H9 (cell line): ENCODE data around the gene CACNA2D3. TPM values are rescaled to one million over a fixed set of nuclear protein-coding genes. Genes with fewer than 3 reads are reported as not detected.

Experiments used
- DNase-seq: peaks from one replicate; pipeline ENCODE4 v3.0.0-alpha.2; 2017
- H2AFZ ChIP-seq: one replicate; pipeline ENCODE4 v1.6.1; 2013; ENCODE audit warnings: mild to moderate bottlenecking, low read length, control low read depth, moderate library complexity
- H2AK5ac ChIP-seq: 2 replicates; pipeline ENCODE4 v1.6.1; 2013; ENCODE audit warnings: low read length, control low read depth, mixed read lengths; ENCODE audit not compliant: insufficient read length
- H2BK120ac ChIP-seq: one replicate; pipeline ENCODE4 v1.6.1; 2013; ENCODE audit warnings: low read depth, mild to moderate bottlenecking, low read length, control low read depth, inconsistent platforms; ENCODE audit not compliant: poor library complexity, severe bottlenecking
- H2BK12ac ChIP-seq: 2 replicates; pipeline ENCODE4 v1.6.1; 2013; ENCODE audit warnings: low read length, control low read depth, mixed read lengths, low read depth; ENCODE audit not compliant: insufficient read length
- H2BK15ac ChIP-seq: 2 replicates; pipeline ENCODE4 v1.6.1; 2013; ENCODE audit warnings: low read depth, low read length, control low read depth
- H2BK20ac ChIP-seq: one replicate; pipeline ENCODE4 v1.6.1; 2013; ENCODE audit warnings: low read depth, mild to moderate bottlenecking, low read length, control low read depth, inconsistent platforms; ENCODE audit not compliant: poor library complexity, severe bottlenecking
- H2BK5ac ChIP-seq: 2 replicates; pipeline ENCODE4 v1.6.1; 2013; ENCODE audit warnings: low read length, control low read depth, mixed read lengths; ENCODE audit not compliant: insufficient read length
- H3K14ac ChIP-seq: 2 replicates; pipeline ENCODE4 v1.6.1; 2013; ENCODE audit warnings: low read length, control low read depth; ENCODE audit not compliant: insufficient read depth
- H3K18ac ChIP-seq: 2 replicates; pipeline ENCODE4 v1.6.1; 2013; ENCODE audit warnings: low read depth, mild to moderate bottlenecking, mixed read lengths, low read length, control low read depth; ENCODE audit not compliant: insufficient read length
- H3K23ac ChIP-seq: 2 replicates; pipeline ENCODE4 v1.6.1; 2013; ENCODE audit warnings: low read length, control low read depth, mixed read lengths, low read depth; ENCODE audit not compliant: insufficient read length
- H3K23me2 ChIP-seq: 2 replicates; pipeline ENCODE4 v1.6.1; 2013; ENCODE audit warnings: low read depth, mild to moderate bottlenecking, mixed read lengths, low read length, control low read depth; ENCODE audit not compliant: insufficient read length, poor library complexity, severe bottlenecking
- H3K27ac ChIP-seq: 2 replicates; pipeline ENCODE4 v1.5.1; 2013; ENCODE audit warnings: low read length, control low read depth, mixed read lengths, low read depth; ENCODE audit not compliant: insufficient read length
- H3K27me3 ChIP-seq: 2 replicates; pipeline ENCODE4 v1.6.1; 2013; ENCODE audit warnings: low read length, control low read depth, inconsistent platforms; ENCODE audit not compliant: insufficient read depth
- H3K4ac ChIP-seq: 2 replicates; pipeline ENCODE4 v1.6.1; 2013; ENCODE audit warnings: low read depth, mild to moderate bottlenecking, control low read depth, inconsistent platforms, low read length, moderate library complexity
- H3K4me1 ChIP-seq: 2 replicates; pipeline ENCODE4 v1.6.1; 2013; ENCODE audit warnings: low read length, control low read depth, inconsistent platforms; ENCODE audit not compliant: insufficient read depth
- H3K4me2 ChIP-seq: 2 replicates; pipeline ENCODE4 v1.6.1; 2013; ENCODE audit warnings: low read length, control low read depth, mixed read lengths; ENCODE audit not compliant: insufficient read length, insufficient read depth
- H3K56ac ChIP-seq: 2 replicates; pipeline ENCODE4 v1.6.1; 2013; ENCODE audit warnings: low read depth, mild to moderate bottlenecking, mixed read lengths, low read length, control low read depth; ENCODE audit not compliant: insufficient read length
- H3K79me1 ChIP-seq: 2 replicates; pipeline ENCODE4 v1.6.1; 2013; ENCODE audit warnings: low read depth, mild to moderate bottlenecking, moderate library complexity, low read length, control low read depth, inconsistent platforms; ENCODE audit not compliant: insufficient read depth, poor library complexity, severe bottlenecking
- H3K79me2 ChIP-seq: 2 replicates; pipeline ENCODE4 v1.6.1; 2013; ENCODE audit warnings: low read length, control low read depth, inconsistent platforms; ENCODE audit not compliant: insufficient read depth
- H3K9ac ChIP-seq: 2 replicates; pipeline ENCODE4 v1.6.1; 2013; ENCODE audit warnings: low read length, control low read depth, mixed read lengths; ENCODE audit not compliant: insufficient read length; ENCODE audit errors: extremely low read depth
- H3K9me3 ChIP-seq: one replicate; pipeline ENCODE4 v1.6.1; 2013; ENCODE audit warnings: low read depth, low read length, inconsistent platforms; ENCODE audit not compliant: control insufficient read depth
- H3T11ph ChIP-seq: one replicate; pipeline ENCODE4 v1.6.1; 2013; ENCODE audit warnings: mild to moderate bottlenecking, low read length, control low read depth, inconsistent platforms
- H4K20me1 ChIP-seq: one replicate; pipeline ENCODE4 v1.6.1; 2013; ENCODE audit not compliant: control insufficient read depth, insufficient read length, insufficient read depth
- H4K5ac ChIP-seq: 2 replicates; pipeline ENCODE4 v1.6.1; 2013; ENCODE audit warnings: low read depth, mild to moderate bottlenecking, mixed read lengths, low read length, control low read depth; ENCODE audit not compliant: insufficient read length
- H4K8ac ChIP-seq: replicated peaks from 2 replicates; pipeline ENCODE4 v1.6.1; 2013; ENCODE audit warnings: low read length, control low read depth, mixed read lengths, low read depth; ENCODE audit not compliant: insufficient read length
- H4K91ac ChIP-seq: 2 replicates; pipeline ENCODE4 v1.6.1; 2013; ENCODE audit warnings: low read depth, mild to moderate bottlenecking, moderate library complexity, mixed read lengths, low read length, control low read depth; ENCODE audit not compliant: insufficient read length
- H3K27ac Mint-ChIP-seq, 3 experiments: 2 replicates in 2 of 3; 3 replicates in 1 of 3; pipeline ENCODE4 v1.8.0; 2020 to 2021; ENCODE audit warnings: mixed read lengths in 3 of 3, mild to moderate bottlenecking in 1 of 3, moderate library complexity in 1 of 3
- H3K27me3 Mint-ChIP-seq: 2 replicates; pipeline ENCODE4 v1.8.0; 2021; ENCODE audit warnings: low read depth, mild to moderate bottlenecking, moderate library complexity, mixed read lengths
- H3K36me3 Mint-ChIP-seq, 3 experiments: 2 replicates in 2 of 3; 3 replicates in 1 of 3; pipeline ENCODE4 v1.8.0; 2020 to 2021; ENCODE audit warnings: low read depth in 3 of 3, mixed read lengths in 3 of 3; ENCODE audit not compliant: insufficient read depth in 1 of 3
- H3K4me1 Mint-ChIP-seq, 2 experiments: 2 replicates each; pipeline ENCODE4 v1.8.0; 2020; ENCODE audit warnings: mixed read lengths in 2 of 2
- H3K4me3 Mint-ChIP-seq, 2 experiments: 2 replicates in 1 of 2; 3 replicates in 1 of 2; pipeline ENCODE4 v1.8.0; 2020 to 2021; ENCODE audit warnings: mild to moderate bottlenecking in 2 of 2, mixed read lengths in 2 of 2, moderate library complexity in 1 of 2
- H3K9me3 Mint-ChIP-seq, 2 experiments: 2 replicates in 1 of 2; 3 replicates in 1 of 2; pipeline ENCODE4 v1.8.0; 2020; ENCODE audit warnings: mild to moderate bottlenecking in 2 of 2, mixed read lengths in 2 of 2, moderate library complexity in 1 of 2
- CTCF ChIP-seq: fragments of 200-600 bp; sonication (generic); conservative IDR thresholded peaks from 3 replicates; pipeline ENCODE4 v1.8.0; 2021; ENCODE audit warnings: antibody characterized with exemption, mild to moderate bottlenecking
- WGBS: extraction: QIAGEN DNeasy Blood & Tissue Kit; methylation state at CpG from one replicate; pipeline ENCODE4 v1.1.7; 2013; ENCODE audit warnings: missing lambda C conversion rate, low lambda C conversion rate, mixed read lengths; ENCODE audit not compliant: insufficient read length; ENCODE audit errors: extremely low coverage; 5-methylcytosine and 5-hydroxymethylcytosine counted together
- total RNA-seq: library from RNA; stranded (reverse); gene quantifications from 2 replicates; pipeline ENCODE4 v1.2.1, GENCODE V29; 2021

The CACNA2D3 gene
- total RNA-seq, 1 experiment from 2014 or later, result 3.2 TPM

- H4K5ac ChIP-seq, result no peak overlapping the region
- Mint-ChIP-seq H3K4me3 (no peak overlapping the region), H3K27ac (no peak overlapping the region; a peak in 1 of 7 replicates), H3K27me3 (no peaks in the 10 kb centered on the region; the same call in 1 of the 2 replicates), H3K9me3 (peaks cover 0 to 3% of the 10 kb centered on the region in 2 experiments; a peak in 2 of 5 replicates), H3K4me1 (peaks cover 7 to 28% of the 10 kb centered on the region in 2 experiments; a peak in 3 of 4 replicates), H3K36me3 (peaks cover 0 to 3% (median 0%) of the 10 kb centered on the region in 3 experiments; a peak in 2 of 7 replicates)
- H4K20me1 ChIP-seq, result no peaks in the 10 kb centered on the region
- no peak overlapping the region for H2AK5ac ChIP-seq
- no peak overlapping the region for H3K9ac ChIP-seq
- H2AFZ ChIP-seq, result no peak overlapping the region
- H2BK5ac ChIP-seq, result no peak overlapping the region
- H3K4me1 ChIP-seq, result no peaks in the 10 kb centered on the region; the same call in 1 of the 2 replicates
- H3K18ac ChIP-seq, result no peak overlapping the region
- no peaks in the 10 kb centered on the region for H3K79me2 ChIP-seq
- no peak overlapping the region for H2BK12ac ChIP-seq
- no peak overlapping the region for H3T11ph ChIP-seq
- no CpG with 5 or more reads among the region's 4 CpGs for WGBS
- no peak overlapping the region for H3K4me2 ChIP-seq
- no peak overlapping the region for H3K23ac ChIP-seq
- no peak overlapping the region for H3K4ac ChIP-seq
- H3K56ac ChIP-seq, result no peak overlapping the region
- no peaks in the 10 kb centered on the region for H3K23me2 ChIP-seq
- H4K91ac ChIP-seq, result no peak overlapping the region
- no peak overlapping the region for H2BK20ac ChIP-seq
- H2BK15ac ChIP-seq, result no peak overlapping the region
- no peaks in the 10 kb centered on the region for H3K27me3 ChIP-seq
- no peaks in the 10 kb centered on the region for H3K79me1 ChIP-seq
- H3K14ac ChIP-seq, result no peak overlapping the region
- TF ChIP-seq CTCF, result no peak
- H2BK120ac ChIP-seq, result no peak overlapping the region
- H3K9me3 ChIP-seq, result no peaks in the 10 kb centered on the region
- no peak overlapping the region for H4K8ac ChIP-seq
- no peak for DNase-seq
- H3K27ac ChIP-seq, result no peak overlapping the region
These were observed 115.6 kb downstream of the CACNA2D3 start for GRCh38 chr3:54237788-54238502.
